VCaP (cell line): Measurements from ENCODE around the gene SLPI.
A peak's percentile ranks its signal among the peaks of the same experiment; 100 is the strongest.

Experiments used
- H3K27ac ChIP-seq: fragments of 450-650 bp; 2 replicates; pipeline ENCODE4 v1.5.1; 2017
- CTCF ChIP-seq: fragments of 450-650 bp; conservative IDR thresholded peaks from 2 replicates; pipeline ENCODE4 v1.5.1; 2017; ENCODE audit warnings: mild to moderate bottlenecking, moderate library complexity

The SLPI gene

DNA sequence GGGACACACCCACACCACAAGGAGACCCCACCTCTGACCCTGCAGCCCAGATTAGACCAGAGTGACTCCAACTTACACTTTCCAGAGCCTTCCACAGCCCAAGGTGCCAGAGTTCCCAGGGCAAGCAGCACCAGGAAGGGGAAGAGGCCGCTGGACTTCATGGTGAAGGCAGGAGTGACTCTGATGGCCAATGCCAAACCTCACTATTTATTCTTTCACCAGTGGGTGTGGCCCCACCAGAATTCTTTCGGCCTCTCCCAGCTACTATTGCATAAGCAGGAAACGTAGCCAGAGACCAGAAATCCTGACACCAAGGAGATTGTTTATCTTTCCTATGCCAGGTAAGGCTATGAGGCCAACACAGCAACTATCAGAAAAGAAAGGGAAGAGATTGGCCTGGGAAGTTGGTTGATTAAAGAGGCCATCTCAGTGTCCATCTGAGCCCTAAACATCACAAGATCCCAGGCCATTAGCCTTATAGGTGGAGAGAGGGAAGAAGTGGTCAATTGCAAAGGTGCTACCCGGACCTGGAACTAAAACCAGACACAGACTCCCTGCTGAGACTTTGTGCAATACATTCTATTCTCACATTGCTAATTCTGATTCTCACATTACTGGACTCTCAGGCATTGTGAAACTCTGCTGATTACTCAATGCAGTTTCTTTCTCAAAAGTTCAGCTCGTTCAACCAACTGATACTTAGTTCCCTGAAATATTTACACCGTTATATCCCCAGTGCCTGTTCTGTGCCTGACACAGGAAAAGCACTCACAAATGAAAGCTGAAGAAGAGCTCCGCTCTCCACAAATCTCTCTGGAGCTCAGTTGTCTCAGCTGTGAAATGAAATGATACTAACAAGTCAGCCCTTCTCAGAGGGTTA lies at the start of gene SLPI:
Gene SLPI (minus strand): TSS at position 182 of the 880 bp plus-strand sequence. CDS start 21 bp downstream, at position 161.
- no peak for TF ChIP-seq CTCF
- H3K27ac ChIP-seq, result peak within 1 kb of the TSS; percentile 51

- no peak overlapping the region for H3K27ac ChIP-seq
- no peak for TF ChIP-seq CTCF
These were observed 49.5 kb upstream of the SLPI start for GRCh38 chr20:45303586-45304463.

DNA sequence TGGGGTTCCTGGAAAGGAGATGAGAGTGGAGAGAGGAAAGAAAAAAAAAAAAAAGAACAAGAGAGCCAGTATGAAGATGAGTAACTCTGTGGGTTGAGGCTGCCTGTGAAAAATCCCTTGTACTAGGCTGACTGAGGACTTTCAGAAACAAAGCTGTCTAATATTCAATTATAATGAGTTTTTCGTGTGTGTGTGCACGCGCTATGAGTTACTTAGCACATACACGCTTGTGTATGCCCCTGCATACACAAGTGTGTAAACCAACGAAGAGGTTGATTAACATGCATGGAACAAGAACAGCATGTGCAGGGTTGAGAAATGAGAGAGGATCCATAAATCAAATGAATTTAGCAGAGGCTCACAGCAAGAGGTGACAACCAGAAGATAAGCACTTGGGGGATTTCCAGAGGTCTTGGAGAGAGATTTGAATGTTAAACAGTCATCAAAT lies 47.5 kb upstream of the SLPI start:
- no peak for TF ChIP-seq CTCF
- H3K27ac ChIP-seq, result no peak overlapping the region

- peak; percentile 38; the same call in 1 of the 2 replicates for TF ChIP-seq CTCF
- no peak overlapping the region for H3K27ac ChIP-seq
These were observed 46.6 kb upstream of the SLPI start for GRCh38 chr20:45300961-45301360.

GRCh38 chr20:45299786-45300185 lies 45.4 kb upstream of the SLPI start:
- TF ChIP-seq CTCF, result no peak
- no peak overlapping the region for H3K27ac ChIP-seq

- TF ChIP-seq CTCF, result no peak
These were observed 43.6 kb upstream of the SLPI start for GRCh38 chr20:45297786-45298497.

More at GRCh38 chr20:45297786-45298497, 43.6 kb upstream of the SLPI start:
- H3K27ac ChIP-seq, result no peak overlapping the region
